ENCODE measurements around the gene CSF1. TPM values are rescaled to one million over a fixed set of nuclear protein-coding genes. Genes with fewer than 3 reads are reported as not detected.

Gene CSF1
- total RNA-seq, 4 donors from 2014 or later, result 9.7 to 63.1 (median 14.4) TPM

GRCh38 chr1:109929170-109929569, 18.5 kb downstream of the CSF1 start:
- intact Hi-C loops (cut with DNase I; ENCODE audit: low total_unique reads) (loop anchor here (10.0 kb wide), 1 partner anchor 56 kb away; the partner anchor contains the start of gene AHCYL1), in situ Hi-C loops (cut with MboI; ENCODE audit: low pct_ligation_motif_present in 1 of 4, low pct_unique_long_range_greater_than_20kb in 1 of 4, low sequenced_read_pairs in 3 of 4) (loop anchor here in 1 of 4 donors (5.0 kb wide), 1 partner anchor 53 kb away; the partner anchor contains the start of gene AHCYL1)
- no peaks in the 10 kb centered on the region for H3K9me3 ChIP-seq
- no peak for DNase-seq
- no peaks in the 10 kb centered on the region for H3K36me3 ChIP-seq
- H3K27me3 ChIP-seq, result no peaks in the 10 kb centered on the region
- TF ChIP-seq EP300 (IDR thresholded peaks at IDR 0.05; ENCODE audit: low read depth), result no peak
- no peak for TF ChIP-seq POLR2AphosphoS5 (IDR thresholded peaks at IDR 0.05)
- TF ChIP-seq POLR2A (IDR thresholded peaks at IDR 0.05), result no peak
- TF ChIP-seq, protein P1, sequence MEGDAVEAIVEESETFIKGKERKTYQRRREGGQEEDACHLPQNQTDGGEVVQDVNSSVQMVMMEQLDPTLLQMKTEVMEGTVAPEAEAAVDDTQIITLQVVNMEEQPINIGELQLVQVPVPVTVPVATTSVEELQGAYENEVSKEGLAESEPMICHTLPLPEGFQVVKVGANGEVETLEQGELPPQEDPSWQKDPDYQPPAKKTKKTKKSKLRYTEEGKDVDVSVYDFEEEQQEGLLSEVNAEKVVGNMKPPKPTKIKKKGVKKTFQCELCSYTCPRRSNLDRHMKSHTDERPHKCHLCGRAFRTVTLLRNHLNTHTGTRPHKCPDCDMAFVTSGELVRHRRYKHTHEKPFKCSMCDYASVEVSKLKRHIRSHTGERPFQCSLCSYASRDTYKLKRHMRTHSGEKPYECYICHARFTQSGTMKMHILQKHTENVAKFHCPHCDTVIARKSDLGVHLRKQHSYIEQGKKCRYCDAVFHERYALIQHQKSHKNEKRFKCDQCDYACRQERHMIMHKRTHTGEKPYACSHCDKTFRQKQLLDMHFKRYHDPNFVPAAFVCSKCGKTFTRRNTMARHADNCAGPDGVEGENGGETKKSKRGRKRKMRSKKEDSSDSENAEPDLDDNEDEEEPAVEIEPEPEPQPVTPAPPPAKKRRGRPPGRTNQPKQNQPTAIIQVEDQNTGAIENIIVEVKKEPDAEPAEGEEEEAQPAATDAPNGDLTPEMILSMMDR (IDR thresholded peaks at IDR 0.05), result no peak
- no peak overlapping the region for H3K4me3 ChIP-seq
- H3K4me1 ChIP-seq, result peaks cover 32 to 71% (median 46%) of the 10 kb centered on the region in 4 donors
- H3K27ac ChIP-seq, result peak overlapping the region; percentile 56 to 85 (median 74)
- 95% methylated on average over 11 of the region's 11 CpGs; no CpG with 5 or more reads in 1 of the 2 donors for WGBS, 2 donors (ENCODE audit: low coverage in 1 of 2)

DNA sequence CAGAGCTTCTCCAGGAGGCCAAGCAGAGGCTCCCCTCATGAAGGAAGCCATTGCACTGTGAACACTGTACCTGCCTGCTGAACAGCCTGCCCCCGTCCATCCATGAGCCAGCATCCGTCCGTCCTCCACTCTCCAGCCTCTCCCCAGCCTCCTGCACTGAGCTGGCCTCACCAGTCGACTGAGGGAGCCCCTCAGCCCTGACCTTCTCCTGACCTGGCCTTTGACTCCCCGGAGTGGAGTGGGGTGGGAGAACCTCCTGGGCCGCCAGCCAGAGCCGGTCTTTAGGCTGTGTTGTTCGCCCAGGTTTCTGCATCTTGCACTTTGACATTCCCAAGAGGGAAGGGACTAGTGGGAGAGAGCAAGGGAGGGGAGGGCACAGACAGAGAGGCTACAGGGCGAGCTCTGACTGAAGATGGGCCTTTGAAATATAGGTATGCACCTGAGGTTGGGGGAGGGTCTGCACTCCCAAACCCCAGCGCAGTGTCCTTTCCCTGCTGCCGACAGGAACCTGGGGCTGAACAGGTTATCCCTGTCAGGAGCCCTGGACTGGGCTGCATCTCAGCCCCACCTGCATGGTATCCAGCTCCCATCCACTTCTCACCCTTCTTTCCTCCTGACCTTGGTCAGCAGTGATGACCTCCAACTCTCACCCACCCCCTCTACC, 19.1 kb downstream of the CSF1 start:
- no peaks in the 10 kb centered on the region for H3K36me3 ChIP-seq
- DNase-seq, result no peak
- peaks cover 35 to 73% (median 51%) of the 10 kb centered on the region in 4 donors for H3K4me1 ChIP-seq
- no peak for TF ChIP-seq POLR2A (IDR thresholded peaks at IDR 0.05)
- no peak for TF ChIP-seq EP300 (IDR thresholded peaks at IDR 0.05; ENCODE audit: low read depth)
- TF ChIP-seq POLR2AphosphoS5 (IDR thresholded peaks at IDR 0.05), result no peak
- TF ChIP-seq, protein P1 (IDR thresholded peaks at IDR 0.05), result no peak
- peak overlapping the region; percentile 67 to 85 (median 73) for H3K27ac ChIP-seq
- in situ Hi-C loops (cut with MboI; ENCODE audit: low pct_ligation_motif_present in 1 of 4, low pct_unique_long_range_greater_than_20kb in 1 of 4, low sequenced_read_pairs in 3 of 4), result loop anchor here in 1 of 4 donors (5.0 kb wide), 1 partner anchor 53 kb away; the partner anchor contains the start of gene AHCYL1
- H3K27me3 ChIP-seq, result no peaks in the 10 kb centered on the region
- no peak overlapping the region for H3K4me3 ChIP-seq
- intact Hi-C loops (cut with DNase I; ENCODE audit: low total_unique reads), result loop anchor here (10.0 kb wide), 1 partner anchor 55 kb away; the partner anchor contains the start of gene AHCYL1
- WGBS, 2 donors (ENCODE audit: low coverage in 1 of 2), result 84% methylated on average over 11 of the region's 11 CpGs; no CpG with 5 or more reads in 1 of the 2 donors
- no peaks in the 10 kb centered on the region for H3K9me3 ChIP-seq

- no peak for DNase-seq
- TF ChIP-seq, protein P1 (IDR thresholded peaks at IDR 0.05), result no peak
- TF ChIP-seq POLR2AphosphoS5 (IDR thresholded peaks at IDR 0.05) (no peak), POLR2A (IDR thresholded peaks at IDR 0.05) (no peak), EP300 (IDR thresholded peaks at IDR 0.05; ENCODE audit: low read depth) (no peak)
- Histone ChIP-seq H3K27ac (peak overlapping the region; percentile 67 to 85 (median 73)), H3K27me3 (no peaks in the 10 kb centered on the region), H3K4me3 (no peak overlapping the region), H3K4me1 (peaks cover 41 to 73% (median 56%) of the 10 kb centered on the region in 4 donors), H3K36me3 (no peaks in the 10 kb centered on the region), H3K9me3 (no peaks in the 10 kb centered on the region)
- in situ Hi-C loops (cut with MboI; ENCODE audit: low pct_ligation_motif_present in 1 of 4, low pct_unique_long_range_greater_than_20kb in 1 of 4, low sequenced_read_pairs in 3 of 4) (no loop called here), intact Hi-C loops (cut with DNase I; ENCODE audit: low total_unique reads) (no loop called here)
- WGBS, 2 donors (ENCODE audit: low coverage in 1 of 2), result 87 to 91% methylated on average over 4 to 9 of the region's 9 CpGs
Observed at GRCh38 chr1:109930252-109930993, 19.8 kb downstream of the CSF1 start.

GRCh38 chr1:109931189-109931731, 20.6 kb downstream of the CSF1 start:
- H3K36me3 ChIP-seq, result no peaks in the 10 kb centered on the region
- H3K27ac ChIP-seq, result peak overlapping the region; percentile 67 to 85 (median 73)
- intact Hi-C loops (cut with DNase I; ENCODE audit: low total_unique reads) (no loop called here), in situ Hi-C loops (cut with MboI; ENCODE audit: low pct_ligation_motif_present in 1 of 4, low pct_unique_long_range_greater_than_20kb in 1 of 4, low sequenced_read_pairs in 3 of 4) (no loop called here)
- H3K9me3 ChIP-seq, result no peaks in the 10 kb centered on the region
- no peaks in the 10 kb centered on the region for H3K27me3 ChIP-seq
- TF ChIP-seq EP300 (IDR thresholded peaks at IDR 0.05; ENCODE audit: low read depth) (no peak), POLR2A (IDR thresholded peaks at IDR 0.05) (no peak), POLR2AphosphoS5 (IDR thresholded peaks at IDR 0.05) (peak in 1 of 3 donors; percentile 5)
- TF ChIP-seq, protein P1 (IDR thresholded peaks at IDR 0.05), result no peak
- H3K4me1 ChIP-seq, result peaks cover 41 to 80% (median 59%) of the 10 kb centered on the region in 4 donors
- peak; percentile 71 for DNase-seq
- 26% methylated on average over 10 of the region's 10 CpGs; no CpG with 5 or more reads in 1 of the 2 donors for WGBS, 2 donors (ENCODE audit: low coverage in 1 of 2)
- H3K4me3 ChIP-seq, result no peak overlapping the region

All from transverse colon (tissue), 4 donors.